ENCODE results near the gene LRCH1.

GRCh38 chr13:46663206-46664037, 110.5 kb downstream of the LRCH1 start:
- TF ChIP-seq MAZ (IDR thresholded peaks at IDR 0.05; ENCODE audit: borderline replicate concordance, low read depth, low read length) (no peak), POLR2A (IDR thresholded peaks at IDR 0.05; ENCODE audit: low read depth, low read length) (no peak), CTCF (conservative IDR thresholded peaks at IDR 0.05; ENCODE audit: low read depth, low read length) (no peak), RFX5 (IDR thresholded peaks at IDR 0.05; ENCODE audit: low read depth, low read length) (no peak), NFE2L2 (IDR thresholded peaks at IDR 0.05; ENCODE audit: low read depth, low read length) (no peak)
